Thoracic aorta (tissue), 2 donors: ENCODE data around the gene PIP4P1. TPM values are rescaled to one million over a fixed set of nuclear protein-coding genes. Genes with fewer than 3 reads are reported as not detected.

Experiments
- ATAC-seq: fragments of 150-250 bp; one replicate; pipeline ENCODE4 v1.8.0; 2017; ENCODE audit warnings: low read depth; ENCODE audit not compliant: insufficient number of reproducible peaks, low FRiP score
- DNase-seq: peaks from one replicate; pipeline ENCODE4 v3.0.0-alpha.2; 2020; ENCODE audit warnings: low spot score
- H3K27ac ChIP-seq, 2 donors: fragments of 200-600 bp; sonication (generic); 1 replicate in 1 of 2; 2 replicates in 1 of 2; pipeline ENCODE4 v1.5.1; 2016; ENCODE audit warnings: mild to moderate bottlenecking in 2 of 2, moderate library complexity in 2 of 2
- H3K27me3 ChIP-seq: fragments of 200-600 bp; sonication (generic); replicated peaks from 2 replicates; pipeline ENCODE4 v1.6.0; 2016; ENCODE audit warnings: mild to moderate bottlenecking; ENCODE audit not compliant: insufficient read depth
- H3K36me3 ChIP-seq: fragments of 200-600 bp; sonication (generic); one replicate; pipeline ENCODE4 v1.5.1; 2016
- H3K4me1 ChIP-seq, 2 donors: fragments of 200-600 bp; sonication (generic); 1 replicate in 1 of 2; 2 replicates in 1 of 2; pipeline versions ENCODE4 v1.5.1 to v1.6.0; 2016; ENCODE audit warnings: low read depth in 2 of 2, mild to moderate bottlenecking in 1 of 2; ENCODE audit not compliant: control insufficient read depth in 1 of 2
- H3K4me3 ChIP-seq: fragments of 200-600 bp; sonication (generic); 2 replicates; pipeline ENCODE4 v1.5.1; 2016; ENCODE audit warnings: mild to moderate bottlenecking
- H3K9me3 ChIP-seq: fragments of 200-600 bp; sonication (generic); 2 replicates; pipeline ENCODE4 v1.5.1; 2016
- total RNA-seq, 2 donors: library from RNA; depleted of rRNA; stranded (reverse); fragments of >200 nt; gene quantifications; one replicate each; pipeline versions ENCODE4 v1.1.0 to v1.2.3, GENCODE V29; 2016
- TF ChIP-seq, protein P1 (sequence below): fragments of 200-600 bp; sonication (generic); IDR thresholded peaks from one replicate; pipeline ENCODE4 v1.5.1; 2019; ENCODE audit warnings: antibody characterized with exemption

The PIP4P1 gene
- total RNA-seq, 2 donors from 2014 or later, result 11.6 to 13.8 TPM

GRCh38 chr14:20501346-20501745, 40.1 kb upstream of the PIP4P1 start:
- Histone ChIP-seq H3K4me3 (no peak overlapping the region), H3K36me3 (no peaks in the 10 kb centered on the region), H3K4me1 (no peaks in the 10 kb centered on the region), H3K9me3 (no peaks in the 10 kb centered on the region), H3K27ac (no peak overlapping the region), H3K27me3 (no peaks in the 10 kb centered on the region)
- ATAC-seq, result no peak
- DNase-seq, result no peak
- TF ChIP-seq, protein P1, sequence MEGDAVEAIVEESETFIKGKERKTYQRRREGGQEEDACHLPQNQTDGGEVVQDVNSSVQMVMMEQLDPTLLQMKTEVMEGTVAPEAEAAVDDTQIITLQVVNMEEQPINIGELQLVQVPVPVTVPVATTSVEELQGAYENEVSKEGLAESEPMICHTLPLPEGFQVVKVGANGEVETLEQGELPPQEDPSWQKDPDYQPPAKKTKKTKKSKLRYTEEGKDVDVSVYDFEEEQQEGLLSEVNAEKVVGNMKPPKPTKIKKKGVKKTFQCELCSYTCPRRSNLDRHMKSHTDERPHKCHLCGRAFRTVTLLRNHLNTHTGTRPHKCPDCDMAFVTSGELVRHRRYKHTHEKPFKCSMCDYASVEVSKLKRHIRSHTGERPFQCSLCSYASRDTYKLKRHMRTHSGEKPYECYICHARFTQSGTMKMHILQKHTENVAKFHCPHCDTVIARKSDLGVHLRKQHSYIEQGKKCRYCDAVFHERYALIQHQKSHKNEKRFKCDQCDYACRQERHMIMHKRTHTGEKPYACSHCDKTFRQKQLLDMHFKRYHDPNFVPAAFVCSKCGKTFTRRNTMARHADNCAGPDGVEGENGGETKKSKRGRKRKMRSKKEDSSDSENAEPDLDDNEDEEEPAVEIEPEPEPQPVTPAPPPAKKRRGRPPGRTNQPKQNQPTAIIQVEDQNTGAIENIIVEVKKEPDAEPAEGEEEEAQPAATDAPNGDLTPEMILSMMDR, result no peak

DNA sequence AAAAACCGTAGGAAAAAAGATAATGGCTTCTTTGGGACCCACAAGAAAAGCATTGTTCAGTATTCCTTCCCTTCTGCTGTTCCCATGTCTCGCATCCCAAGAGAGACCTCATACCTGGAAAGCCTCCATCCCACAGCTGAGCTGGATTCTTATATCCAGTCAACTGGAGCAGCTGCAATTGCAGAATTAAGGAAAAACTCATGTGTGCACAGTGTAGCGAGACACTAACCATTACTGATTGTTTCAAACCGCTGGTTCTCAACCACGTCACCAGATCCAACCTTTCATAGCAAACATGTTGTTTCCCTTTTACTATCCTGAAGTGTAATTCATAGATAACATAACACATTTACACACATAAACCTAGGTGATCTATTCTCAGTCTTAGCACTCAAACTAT, 38.6 kb upstream of the PIP4P1 start:
- ATAC-seq (no peak), DNase-seq (no peak)
- Histone ChIP-seq H3K4me1 (no peaks in the 10 kb centered on the region), H3K27me3 (no peaks in the 10 kb centered on the region), H3K27ac (no peak overlapping the region), H3K36me3 (no peaks in the 10 kb centered on the region), H3K4me3 (no peak overlapping the region), H3K9me3 (no peaks in the 10 kb centered on the region)
- TF ChIP-seq, protein P1, result no peak

GRCh38 chr14:20499108-20499507, 37.9 kb upstream of the PIP4P1 start:
- no peaks in the 10 kb centered on the region for H3K4me1 ChIP-seq
- no peak overlapping the region for H3K4me3 ChIP-seq
- DNase-seq (no peak), ATAC-seq (no peak)
- H3K27me3 ChIP-seq, result no peaks in the 10 kb centered on the region
- H3K9me3 ChIP-seq, result no peaks in the 10 kb centered on the region
- no peak overlapping the region for H3K27ac ChIP-seq
- no peaks in the 10 kb centered on the region for H3K36me3 ChIP-seq
- TF ChIP-seq, protein P1, result no peak

DNA sequence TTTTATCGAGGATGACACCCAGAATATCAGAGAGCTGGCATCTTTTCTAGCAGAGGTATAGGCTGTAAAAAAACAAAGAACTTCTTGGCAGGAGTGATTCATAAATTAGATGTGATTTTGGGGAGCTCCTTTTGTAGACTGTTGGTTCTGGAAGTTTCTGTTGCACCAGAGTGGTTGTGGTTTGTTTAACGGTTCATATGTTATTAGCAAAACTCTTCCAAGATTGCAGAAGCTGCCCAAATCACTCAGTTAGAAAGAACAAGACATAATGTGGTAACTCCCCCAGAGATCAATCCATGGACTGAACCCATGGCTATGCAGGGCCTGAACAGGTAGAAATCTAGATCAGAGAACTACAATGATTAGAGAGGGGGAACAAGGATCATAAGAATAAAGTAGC, 37.4 kb upstream of the PIP4P1 start:
- H3K4me3 ChIP-seq, result no peak overlapping the region
- ATAC-seq, result no peak

DNA sequence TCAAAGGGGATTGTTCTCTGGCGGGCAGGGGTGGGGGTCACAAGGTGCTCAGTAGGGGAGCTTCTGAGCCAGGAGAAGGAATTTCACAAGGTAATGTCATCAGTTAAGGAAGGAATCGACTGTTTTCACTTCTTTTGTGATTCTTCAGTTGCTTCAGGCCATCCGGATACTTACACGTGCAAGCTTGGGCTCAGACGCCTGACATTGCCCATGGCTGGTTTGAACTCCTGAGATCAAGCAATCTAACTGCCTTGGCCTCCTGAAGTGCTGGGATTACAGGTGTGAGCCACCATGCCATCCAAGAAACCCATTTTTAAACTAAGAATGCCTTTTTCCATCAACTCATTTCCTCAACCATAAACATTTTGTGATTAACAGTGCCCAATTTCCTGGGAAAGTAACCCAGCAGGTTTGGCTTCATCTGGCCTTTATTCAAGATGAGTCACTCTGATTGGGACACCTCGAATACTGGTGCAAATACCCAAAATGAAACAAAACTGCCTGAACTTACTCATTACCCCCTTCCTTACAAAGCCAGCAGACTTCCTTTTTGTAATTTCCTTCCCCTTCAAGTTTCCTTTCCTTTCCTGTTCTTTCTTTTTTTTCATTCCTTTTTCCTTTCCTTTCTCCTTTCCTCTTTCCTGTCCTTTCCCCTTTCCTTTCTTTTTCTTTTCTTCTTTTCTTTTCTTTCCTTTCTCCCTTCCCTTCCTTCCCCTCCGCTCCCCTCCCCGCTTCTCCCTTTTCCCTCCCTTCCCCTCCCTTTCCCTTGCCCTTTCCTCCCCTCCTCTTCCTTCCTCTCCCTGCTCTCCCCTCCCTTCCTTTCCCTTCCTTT, 33.9 kb upstream of the PIP4P1 start:
- DNase-seq, result no peak
- no peaks in the 10 kb centered on the region for H3K27me3 ChIP-seq
- H3K4me1 ChIP-seq, result no peaks in the 10 kb centered on the region
- ATAC-seq, result no peak
- no peak overlapping the region for H3K4me3 ChIP-seq
- no peaks in the 10 kb centered on the region for H3K36me3 ChIP-seq
- TF ChIP-seq, protein P1, result no peak
- H3K27ac ChIP-seq, result no peak overlapping the region
- no peaks in the 10 kb centered on the region for H3K9me3 ChIP-seq

More for the DNA sequence above, 37.4 kb upstream of the PIP4P1 start:
- TF ChIP-seq, protein P1, result no peak
- DNase-seq, result no peak
- Histone ChIP-seq H3K36me3 (no peaks in the 10 kb centered on the region), H3K9me3 (no peaks in the 10 kb centered on the region), H3K27me3 (no peaks in the 10 kb centered on the region), H3K4me1 (no peaks in the 10 kb centered on the region), H3K27ac (no peak overlapping the region)
